ENCODE data around the gene CALHM5.
A peak's percentile ranks its signal among the peaks of the same experiment; 100 is the strongest.

Gene CALHM5

DNA sequence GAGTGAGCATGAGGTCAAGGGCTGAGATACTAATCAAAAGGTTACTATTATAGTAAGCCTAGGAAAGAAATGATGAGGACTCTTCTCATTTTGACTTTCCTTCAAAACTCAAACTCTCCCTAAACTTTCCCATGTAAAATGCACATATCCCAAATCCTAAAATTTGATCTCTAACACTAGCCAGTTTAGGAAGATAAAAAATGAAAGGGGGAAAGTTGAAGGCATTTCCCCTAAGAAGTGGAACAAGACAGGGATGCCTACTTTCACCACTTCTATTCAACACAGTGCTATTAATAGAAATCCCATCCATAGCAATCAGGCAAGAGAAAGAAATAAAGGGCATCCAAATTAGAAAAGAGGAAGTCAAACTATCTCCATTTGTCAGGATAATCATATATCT is 2.9 kb upstream of the CALHM5 start:
- no peak for DNase-seq (ENCODE audit: low spot score)

- no peak for DNase-seq (ENCODE audit: low spot score)
Measured at GRCh38 chr6:116512111-116512559, 696 bp downstream of the CALHM5 start.

DNA sequence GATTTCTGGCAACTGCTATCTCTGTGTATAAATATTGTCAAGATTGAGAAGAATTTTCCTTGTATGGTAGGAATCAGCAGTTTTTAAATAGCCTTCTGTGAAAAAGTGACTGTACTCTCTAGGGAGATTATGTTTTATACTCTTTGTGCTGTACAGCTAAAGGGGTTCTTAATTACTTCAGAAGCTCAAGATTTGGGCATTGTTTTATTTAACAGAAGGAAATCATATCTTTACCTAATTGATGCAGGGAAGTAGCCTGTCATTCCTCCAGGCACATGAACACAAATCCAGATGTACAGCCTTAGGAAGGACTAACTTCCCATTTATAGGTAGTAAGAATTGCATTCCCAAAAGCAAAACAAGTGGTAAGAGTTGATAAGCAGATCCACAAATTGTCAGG is 1.3 kb downstream of the CALHM5 start:
- DNase-seq (ENCODE audit: low spot score) = no peak

- no peak for DNase-seq (ENCODE audit: low spot score)
Measured at GRCh38 chr6:116513224-116513875, 1.9 kb downstream of the CALHM5 start.

GRCh38 chr6:116514111-116514510 is 2.7 kb downstream of the CALHM5 start:
- no peak for DNase-seq (ENCODE audit: low spot score)

- no peak for DNase-seq (ENCODE audit: low spot score)
Measured at GRCh38 chr6:116515141-116515540, 3.7 kb downstream of the CALHM5 start.

- no peak for DNase-seq (ENCODE audit: low spot score)
Measured at GRCh38 chr6:116518621-116519368, 7.4 kb downstream of the CALHM5 start.

DNA sequence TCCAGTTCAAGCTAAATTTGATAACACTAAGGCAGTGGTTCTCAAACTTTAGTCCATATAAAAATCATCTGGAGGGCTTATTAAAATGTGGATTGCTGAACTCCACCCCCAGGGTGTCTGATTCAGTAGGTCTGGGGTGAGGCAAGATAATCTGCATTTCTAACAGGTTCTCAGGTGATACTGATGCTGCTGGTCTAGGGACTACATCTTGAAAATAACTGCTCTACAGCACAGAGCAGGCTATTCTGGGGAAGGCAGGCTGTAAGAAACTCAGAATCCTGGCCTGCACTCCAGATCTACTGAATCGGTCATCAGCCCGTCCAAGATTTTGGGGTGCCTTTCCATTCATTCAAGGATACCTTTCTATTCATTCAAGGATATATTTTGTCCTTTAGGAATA is 11.5 kb downstream of the CALHM5 start:
- DNase-seq (ENCODE audit: low spot score) = no peak

DNA sequence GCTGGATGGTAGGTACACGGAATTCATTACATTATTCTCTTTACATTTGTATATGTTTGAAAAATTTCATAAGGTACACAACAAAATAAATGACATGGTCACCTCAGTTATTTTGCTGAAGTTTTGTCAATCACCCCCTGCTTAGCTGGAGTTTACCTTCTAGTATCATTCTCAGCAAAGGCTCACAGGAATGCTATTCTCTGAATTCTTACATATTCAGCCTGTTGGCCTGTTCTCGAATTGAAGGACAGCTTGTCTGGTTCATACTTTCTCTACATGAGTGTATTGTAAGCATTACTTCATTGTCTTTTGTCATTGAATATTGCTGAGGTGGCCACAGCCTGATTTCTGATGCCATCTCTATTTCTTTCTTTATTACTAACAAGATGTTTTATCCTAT is 12.8 kb downstream of the CALHM5 start:
- DNase-seq (ENCODE audit: low spot score) = no peak

DNA sequence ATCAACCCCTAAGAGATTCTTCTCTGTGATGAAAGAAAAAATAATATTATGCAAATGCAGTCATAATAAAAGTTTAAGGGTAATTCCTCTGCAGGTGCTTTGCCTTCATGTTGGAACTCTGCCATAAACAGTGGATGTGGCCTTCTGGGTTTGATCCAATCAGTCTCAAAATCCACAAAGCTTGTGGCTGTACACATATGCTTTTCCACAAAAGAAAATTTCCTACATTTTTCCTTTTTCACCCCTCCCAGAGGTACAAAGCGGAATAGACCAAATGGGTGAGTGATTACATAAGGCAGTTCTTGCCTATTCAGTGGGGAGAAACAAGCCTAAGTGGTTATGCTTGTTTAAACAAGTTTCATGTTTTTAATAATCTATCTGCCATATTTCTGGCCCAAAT is 16.7 kb downstream of the CALHM5 start:
- DNase-seq (ENCODE audit: low spot score) = no peak

GRCh38 chr6:116528780-116529179 is 17.3 kb downstream of the CALHM5 start:
- no peak for DNase-seq (ENCODE audit: low spot score)

GRCh38 chr6:116529466-116530290 is 18.2 kb downstream of the CALHM5 start:
- DNase-seq (ENCODE audit: low spot score) = no peak

DNA sequence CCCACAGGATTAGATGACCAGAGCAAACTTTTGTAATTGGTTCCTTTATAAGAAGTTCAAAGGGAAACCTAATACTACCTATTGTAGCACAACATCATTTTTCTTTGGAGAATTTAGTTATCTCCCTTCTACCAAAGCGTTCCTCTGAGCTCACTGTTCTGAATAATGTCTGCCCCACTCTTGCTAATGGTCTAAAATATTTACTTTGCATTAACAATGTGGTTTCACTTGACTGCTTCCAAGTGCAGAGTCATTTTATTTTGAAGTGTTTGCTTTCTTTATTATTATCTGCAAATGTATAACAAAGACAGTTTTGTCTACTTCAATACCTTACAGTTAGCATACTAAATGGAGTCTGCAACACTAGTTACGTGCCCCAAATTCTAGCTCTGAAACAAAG is 19.0 kb downstream of the CALHM5 start:
- DNase-seq (ENCODE audit: low spot score) = no peak

- DNase-seq (ENCODE audit: low spot score) = peak; percentile 66
Measured at GRCh38 chr6:116531675-116532570, 20.5 kb downstream of the CALHM5 start.

DNA sequence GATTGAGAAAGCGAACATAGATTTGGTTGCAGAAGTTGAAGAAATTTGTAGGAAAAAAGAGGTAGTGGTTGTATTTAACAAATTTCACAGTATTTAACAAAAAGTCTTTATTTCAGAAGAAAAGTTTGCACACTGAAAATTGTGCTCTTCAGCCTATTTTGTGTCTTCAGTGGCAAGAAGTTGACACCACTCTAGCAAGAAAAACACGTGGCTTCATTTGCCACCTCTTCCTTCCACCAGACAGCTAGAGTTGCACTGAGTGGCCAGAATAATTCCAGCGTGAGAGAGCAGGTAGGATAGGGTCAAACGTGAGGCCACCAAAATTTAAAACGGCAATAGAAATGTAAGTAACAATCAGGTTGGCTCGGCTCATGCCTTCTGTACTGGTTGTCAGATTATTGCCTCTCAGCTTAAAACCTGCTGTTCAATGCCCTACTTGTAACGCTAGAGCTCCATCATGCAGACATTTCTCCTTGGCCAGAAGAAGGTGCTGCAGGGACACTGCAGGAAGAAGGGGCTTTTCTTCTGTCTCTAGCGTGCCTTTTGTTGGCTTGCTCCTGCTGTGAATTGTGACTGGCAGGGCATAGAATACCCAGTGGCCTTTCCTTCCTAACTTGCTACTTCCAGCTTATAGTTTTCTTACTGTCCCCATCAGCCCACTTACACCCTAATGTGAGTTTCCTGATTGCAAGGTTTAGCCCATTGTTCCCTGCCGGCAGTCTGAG is 22.0 kb downstream of the CALHM5 start:
- no peak for DNase-seq (ENCODE audit: low spot score)

GRCh38 chr6:116535109-116535508 is 23.7 kb downstream of the CALHM5 start:
- no peak for DNase-seq (ENCODE audit: low spot score)

GRCh38 chr6:116536216-116536621 is 24.8 kb downstream of the CALHM5 start:
- DNase-seq (ENCODE audit: low spot score) = peak; percentile 70

- no peak for DNase-seq (ENCODE audit: low spot score)
Measured at GRCh38 chr6:116542426-116542825, 31.0 kb downstream of the CALHM5 start.

GRCh38 chr6:116543149-116543548 is 31.7 kb downstream of the CALHM5 start:
- no peak for DNase-seq (ENCODE audit: low spot score)

- no peak for DNase-seq (ENCODE audit: low spot score)
Measured at GRCh38 chr6:116545651-116546050, 34.2 kb downstream of the CALHM5 start, which contains the start of gene TRAPPC3L. Gene TRAPPC3L, minus strand, starts transcription at chr6:116545684. Its CDS starts 170 bp downstream, at chr6:116545514.

DNA sequence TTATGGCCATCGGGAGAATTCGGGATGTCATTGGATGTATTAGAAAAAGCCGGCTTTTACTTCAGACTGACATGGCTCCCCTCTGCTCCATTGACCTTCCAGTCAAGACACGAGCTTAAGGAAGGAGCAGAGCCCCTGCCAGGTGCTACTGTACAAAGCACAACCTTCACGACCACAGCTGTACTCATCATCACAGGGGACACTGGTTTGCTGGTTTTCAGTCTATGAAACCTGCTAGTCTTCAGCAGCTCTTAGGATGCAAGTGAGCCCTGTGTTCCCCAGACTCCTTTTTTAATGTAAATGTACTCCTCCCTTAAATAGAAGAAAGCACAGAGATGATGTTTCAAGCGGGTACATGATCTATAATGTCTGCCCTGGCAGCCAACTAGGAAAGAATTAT is 35.9 kb downstream of the CALHM5 start:
- DNase-seq (ENCODE audit: low spot score) = no peak

All from hematopoietic multipotent progenitor cell treated with erythropoietin and hydrocortisone succinate and interleukin-3 and kit ligand, for 15 days (in vitro differentiated cells).